Measurements from ENCODE around the gene TXNDC12.

Gene TXNDC12

DNA sequence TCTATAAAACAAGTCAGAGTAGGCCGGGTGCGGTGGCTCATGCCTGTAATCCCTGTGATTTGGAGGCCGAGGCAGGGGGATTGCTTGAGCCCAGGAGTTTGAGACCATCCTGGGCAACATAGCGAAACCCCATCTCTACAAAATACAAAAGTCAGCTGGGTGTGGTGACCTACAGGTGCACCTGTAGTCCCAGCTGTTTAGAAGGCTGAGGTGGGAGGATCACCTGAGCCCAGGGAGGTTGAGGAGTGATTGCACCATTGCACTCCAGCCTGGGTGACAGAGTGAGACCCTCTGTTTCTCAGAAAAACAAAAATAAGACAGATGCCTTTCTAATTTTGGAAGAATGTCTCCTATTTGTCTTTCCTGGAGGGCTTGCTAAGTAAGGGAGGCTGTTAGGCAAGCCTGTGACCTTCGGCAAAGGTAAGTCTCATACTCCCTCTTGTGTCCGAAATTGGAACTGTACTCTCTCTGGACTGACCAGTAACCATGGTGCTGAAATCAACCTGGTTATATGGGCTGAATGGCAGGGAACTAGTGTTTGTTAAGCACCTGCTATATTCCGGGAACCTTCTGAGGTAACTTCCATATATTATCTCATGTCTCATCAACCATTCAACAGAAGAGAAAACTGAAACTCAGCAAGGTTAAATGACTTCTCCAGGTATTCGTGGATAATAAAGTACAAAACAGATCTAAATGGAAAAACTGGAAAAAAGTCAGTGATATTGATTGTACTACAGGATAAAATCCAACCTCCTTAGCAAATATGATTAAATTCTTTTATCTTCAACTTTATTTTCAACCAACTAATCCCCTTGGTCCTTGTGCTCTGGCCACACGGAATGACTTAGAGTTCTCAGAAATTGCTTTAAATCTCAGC is 52.7 kb downstream of the TXNDC12 start:
- DNase-seq, result peak in 25 of 56 donors; percentile 1 to 87 (median 9)

DNA sequence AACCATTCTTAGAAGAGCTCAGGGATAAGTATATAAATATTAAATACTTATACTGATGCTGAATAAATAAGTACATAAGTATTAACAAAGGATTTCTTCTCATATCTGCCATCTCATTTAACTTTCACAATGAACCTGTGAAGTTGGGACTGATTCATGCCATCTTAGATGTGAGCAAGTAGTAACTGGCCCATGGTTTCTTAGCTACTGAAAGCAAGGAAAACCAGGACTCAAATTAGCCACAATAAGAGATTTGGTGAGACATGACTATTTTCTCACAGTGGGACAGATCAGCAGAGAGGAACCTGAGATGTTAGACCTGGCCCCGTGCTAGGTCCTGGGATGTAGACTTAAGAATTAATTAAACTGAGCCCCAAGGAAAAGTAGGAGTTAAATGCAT is 56.3 kb downstream of the TXNDC12 start:
- no peak for DNase-seq

DNA sequence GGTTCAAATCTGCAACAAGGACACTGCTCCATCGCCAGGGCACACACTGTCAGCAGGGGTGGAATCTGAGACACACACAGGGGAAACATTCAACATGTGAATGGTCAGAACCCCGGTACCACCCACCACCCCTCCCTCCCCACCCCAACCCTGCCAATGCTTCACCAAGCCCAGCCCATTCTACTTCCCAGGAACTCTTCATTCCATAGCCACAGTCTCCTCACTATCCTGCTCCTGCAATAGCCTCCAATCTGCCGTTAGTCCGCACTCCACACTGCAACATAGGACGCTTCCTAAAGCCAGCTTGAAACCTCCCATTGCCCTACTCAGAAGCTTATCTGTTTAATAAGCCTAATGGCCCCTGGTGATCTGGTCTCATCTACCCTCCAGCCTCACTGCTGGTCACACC is 57.0 kb downstream of the TXNDC12 start:
- no peak for DNase-seq

DNA sequence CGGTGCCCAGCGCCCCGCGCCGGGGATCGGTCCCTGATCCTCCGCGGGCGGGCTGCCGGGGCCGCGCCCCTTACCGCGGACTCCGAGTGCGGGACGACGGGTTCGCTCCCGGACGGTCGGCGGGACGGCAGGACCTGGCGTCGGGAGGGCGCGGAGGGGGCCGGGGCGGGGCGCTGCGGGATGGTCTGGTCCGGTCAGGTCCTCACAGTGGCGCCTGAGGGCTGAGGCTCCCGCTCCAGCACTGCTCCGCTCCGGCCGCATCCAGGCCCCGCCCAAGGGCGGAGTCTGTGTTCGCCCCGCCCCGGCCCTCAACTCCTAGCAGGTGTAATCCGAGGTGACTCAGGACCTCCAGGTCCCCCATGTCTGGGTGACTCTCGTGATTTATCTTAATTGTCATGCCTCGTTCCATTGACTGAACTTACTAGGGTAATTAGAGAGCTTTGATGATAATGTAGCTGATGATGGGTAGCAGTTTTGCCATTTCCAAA is 64.5 kb downstream of the TXNDC12 start, which contains the start of gene RAB3B:
RAB3B (minus strand) TSS at position 223 of the 488 bp plus-strand sequence. CDS start 13,583 bp downstream, outside the sequence.
- DNase-seq, result peak in 19 of 56 donors; percentile 0 to 50 (median 9)

DNA sequence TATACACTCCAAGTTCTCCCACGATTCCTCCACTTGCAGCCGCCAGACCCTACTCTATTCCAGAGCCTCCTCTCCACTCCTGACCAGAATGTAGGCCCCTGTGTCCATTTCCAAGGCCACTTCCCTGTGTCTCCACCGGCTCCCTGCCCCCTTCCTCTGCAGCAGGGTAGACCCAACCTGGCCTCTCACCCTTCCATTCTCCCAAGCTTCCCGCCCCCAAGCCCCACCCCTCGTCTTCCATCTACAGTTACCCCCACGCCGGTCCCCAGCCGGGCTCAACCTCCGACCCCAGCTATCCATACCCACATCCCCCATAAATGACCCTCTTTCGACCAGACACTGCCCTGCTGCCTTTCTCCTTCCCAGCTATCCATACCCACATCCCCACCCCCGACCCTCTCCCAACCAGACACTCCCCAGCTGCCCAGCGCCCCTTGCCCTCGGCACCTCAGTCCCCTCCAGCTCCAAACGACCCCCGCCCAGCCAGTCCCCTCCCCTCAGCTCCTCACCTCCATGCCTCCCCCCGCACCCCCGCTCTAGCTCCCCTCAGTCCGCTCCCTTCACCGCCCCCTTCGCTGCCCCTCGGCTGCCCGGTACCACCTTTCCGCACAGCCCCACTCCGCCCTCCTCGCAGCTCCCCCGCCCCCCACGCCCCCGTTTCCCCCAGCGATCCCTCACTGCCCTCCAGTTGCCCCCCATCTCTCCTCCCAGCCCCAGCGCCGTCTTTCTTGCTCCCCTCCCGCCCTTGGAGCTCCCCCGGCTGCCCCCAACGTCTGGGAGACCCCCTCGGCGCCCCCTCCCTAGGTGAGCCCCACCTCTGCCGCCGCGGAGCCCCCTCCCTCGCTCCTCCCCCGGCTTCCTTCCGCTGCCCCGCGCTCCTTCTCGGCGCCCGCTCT is 65.2 kb downstream of the TXNDC12 start:
- peak in 1 of 56 donors; percentile 12 for DNase-seq

DNA sequence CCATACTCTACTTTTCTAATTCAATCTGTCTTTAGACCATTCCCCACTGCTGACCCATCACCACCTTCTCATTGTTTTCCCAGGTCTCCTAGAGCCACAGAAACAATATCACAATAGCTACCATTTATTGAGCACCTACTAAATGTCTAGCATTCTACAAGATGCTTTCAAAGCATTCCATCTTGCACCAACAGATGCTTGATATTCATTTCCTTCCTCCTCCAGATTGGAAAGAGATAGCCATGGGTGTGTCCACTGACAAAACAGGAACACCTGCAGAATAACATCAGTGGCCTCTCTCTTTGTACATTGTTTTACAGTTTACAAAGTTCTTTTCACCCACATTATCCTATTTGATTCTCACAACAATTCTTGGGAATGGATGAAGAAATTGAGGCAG is 66.7 kb downstream of the TXNDC12 start:
- DNase-seq, result no peak

DNA sequence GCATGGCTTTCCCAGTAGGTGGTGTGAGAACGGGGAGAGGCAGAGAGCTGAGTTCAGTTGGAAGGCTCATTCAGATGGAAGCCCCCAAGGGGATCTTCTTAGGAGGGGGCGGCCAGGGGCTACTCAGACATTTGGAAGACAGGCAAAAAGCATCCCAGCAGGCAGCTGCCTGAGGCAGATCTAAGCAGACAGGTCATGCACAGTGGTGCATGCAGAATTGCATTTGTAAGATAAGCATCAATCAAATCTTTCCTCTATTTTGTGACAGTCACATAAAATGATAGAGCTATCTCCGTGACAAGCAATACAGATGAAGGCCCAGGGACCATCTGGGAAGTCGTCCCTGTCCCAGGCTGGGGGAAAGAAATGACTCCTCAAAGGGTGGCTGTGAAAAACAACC is 68.3 kb downstream of the TXNDC12 start:
- no peak for DNase-seq

DNA sequence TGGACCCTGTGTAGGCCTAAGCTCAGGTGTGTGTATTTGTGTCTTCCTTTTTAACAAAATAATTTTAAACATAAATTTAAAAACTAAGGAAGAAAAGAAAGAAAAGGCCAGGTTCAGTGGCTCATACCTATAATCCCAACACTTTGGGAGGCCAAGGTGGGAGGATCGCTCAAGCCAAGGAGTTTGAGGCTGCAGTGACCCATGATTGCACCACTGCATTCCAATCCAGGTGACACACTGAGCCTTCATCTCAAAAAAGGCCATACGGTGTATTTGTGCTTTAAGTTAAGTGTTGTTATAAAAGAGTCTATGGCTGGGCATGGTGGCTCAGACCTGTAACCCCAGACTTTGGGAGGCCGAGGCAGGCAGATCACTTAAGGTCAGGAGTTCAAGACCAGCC is 72.8 kb downstream of the TXNDC12 start:
- no peak for DNase-seq

DNA sequence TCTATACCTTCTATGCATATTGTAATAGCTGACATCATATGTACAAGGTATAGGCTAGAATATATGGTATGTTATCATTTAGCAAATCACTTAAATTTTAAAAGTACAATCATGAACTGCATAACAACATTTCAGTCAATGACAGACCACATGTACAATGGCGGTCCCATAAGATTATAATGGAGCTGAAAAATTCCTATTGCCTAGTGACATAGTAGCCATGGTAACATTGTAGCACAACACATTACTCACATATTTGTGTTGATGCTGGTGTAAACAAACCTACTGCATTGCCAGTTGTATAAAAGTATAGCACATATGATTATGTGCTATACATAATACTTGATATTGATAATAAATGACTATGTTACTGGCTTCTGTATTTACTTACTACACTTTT is 73.4 kb downstream of the TXNDC12 start:
- no peak for DNase-seq

DNA sequence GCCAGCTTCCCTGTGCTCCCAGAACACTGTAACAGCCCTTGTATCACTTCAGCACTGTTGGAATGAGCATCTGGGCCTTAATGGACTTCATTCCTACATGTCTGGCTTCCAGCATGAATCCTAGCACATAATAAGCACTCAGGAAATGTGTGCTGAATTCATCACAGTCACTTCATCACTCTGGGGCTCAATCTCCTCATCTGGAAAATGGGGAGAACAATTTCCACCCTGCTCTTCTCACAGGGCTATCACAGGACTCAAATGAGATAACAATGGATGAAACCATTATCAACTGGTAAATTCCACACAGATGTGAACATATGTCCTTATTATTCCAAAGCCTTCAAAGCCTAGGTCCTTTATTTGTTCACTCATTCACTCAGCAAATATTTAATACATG is 76.9 kb downstream of the TXNDC12 start:
- DNase-seq, result no peak

DNA sequence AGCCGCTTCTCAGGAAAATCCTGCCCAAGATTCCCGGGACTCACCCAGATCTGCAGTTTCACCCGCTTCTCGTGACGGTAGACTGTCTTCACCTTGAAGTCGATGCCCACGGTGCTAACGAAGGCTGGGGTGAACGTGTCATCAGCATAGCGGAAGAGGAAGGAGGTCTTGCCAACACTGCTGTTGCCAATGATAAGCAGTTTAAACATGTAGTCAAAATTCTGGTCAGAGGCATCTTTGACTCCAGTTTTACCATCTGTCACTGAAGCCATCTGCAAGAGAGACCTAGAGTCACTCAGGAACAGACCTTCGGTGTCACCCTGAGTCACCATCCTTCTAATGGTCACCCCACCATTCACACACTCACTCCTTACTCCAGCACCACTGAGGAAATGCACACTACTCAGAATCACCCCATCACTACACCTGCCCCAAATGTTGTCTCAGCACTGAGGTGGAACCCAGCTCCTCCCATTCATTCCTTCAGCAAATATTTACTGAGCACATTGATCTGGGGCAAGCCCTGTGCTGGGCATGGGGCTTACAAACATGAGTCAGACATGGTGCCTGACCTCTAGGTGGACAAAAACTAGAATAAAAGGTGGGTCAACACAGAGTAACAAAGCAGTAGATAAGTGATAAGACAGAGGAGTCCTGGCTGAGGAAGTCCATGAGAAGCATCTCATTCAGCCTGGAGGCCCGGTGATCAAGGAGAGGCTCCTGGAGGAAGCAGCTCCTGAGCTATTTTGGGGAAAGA is 78.0 kb downstream of the TXNDC12 start:
- no peak for DNase-seq

DNA sequence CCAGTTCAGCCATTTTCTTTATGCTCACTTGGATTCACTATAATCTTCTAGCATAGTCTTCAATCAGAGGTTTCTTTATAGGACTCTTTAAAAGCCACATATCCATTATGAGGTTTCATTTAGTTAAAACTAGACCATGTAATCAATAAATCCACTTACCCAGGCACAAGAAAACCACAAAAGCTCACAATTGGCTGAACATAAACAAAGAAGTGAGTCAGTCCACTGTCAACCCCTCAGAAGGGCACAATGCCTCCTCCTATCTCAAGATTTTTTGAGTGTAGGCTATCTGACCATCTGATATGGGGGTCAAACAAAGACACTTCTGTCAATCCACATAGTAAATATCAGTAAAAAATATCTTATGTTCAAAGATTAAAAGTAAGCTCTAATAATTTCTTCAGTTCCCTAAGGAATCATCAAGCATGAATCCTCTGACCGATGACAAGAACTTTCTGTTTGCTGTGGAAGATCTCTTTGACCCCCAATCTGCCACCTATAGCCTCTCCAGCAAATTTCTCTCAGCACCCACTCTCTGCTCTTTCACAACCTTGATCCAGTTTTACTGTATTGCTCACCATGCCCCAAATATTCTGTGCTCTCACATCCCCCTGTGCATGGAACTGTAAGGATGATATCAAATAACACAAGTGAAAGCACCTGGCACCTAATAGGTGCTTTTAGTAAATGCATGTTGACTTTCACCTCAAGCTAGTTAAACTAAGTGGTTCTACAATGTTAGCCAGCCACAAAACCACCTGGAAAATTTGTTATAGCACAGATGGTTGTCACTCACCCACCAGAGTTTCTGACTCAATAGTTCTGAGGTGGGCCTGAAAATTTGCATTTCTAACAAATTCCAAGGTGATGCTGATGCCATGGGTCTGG is 81.2 kb downstream of the TXNDC12 start:
- DNase-seq, result no peak
